K562 (cell line): ENCODE data around the gene CHCT1. TPM values are rescaled to one million over a fixed set of nuclear protein-coding genes. Genes with fewer than 3 reads are reported as not detected.

Experiments used
- CCNT2 ChIP-seq: IDR thresholded peaks from 2 replicates; pipeline ENCODE4 v1.6.1; 2011; ENCODE audit warnings: borderline replicate concordance, low read depth, mild to moderate bottlenecking, moderate library complexity, mixed read lengths, low read length; ENCODE audit not compliant: insufficient read length; ENCODE audit errors: extremely low read depth
- ETV6 ChIP-seq, 3 experiments: fragments of 150-350 bp in 1 of 3; sonication (generic) in 1 of 3; formaldehyde crosslinking in 1 of 3; IDR thresholded peaks; 2 replicates each; pipeline versions ENCODE4 v1.6.1 to v1.8.0; 2014 to 2022; ENCODE audit warnings: borderline replicate concordance in 2 of 3, low read depth in 2 of 3, antibody characterized with exemption in 1 of 3, low read length in 1 of 3, mild to moderate bottlenecking in 1 of 3, missing genetic modification reagents in 1 of 3
- KDM2B ChIP-seq: fragments of 250-450 bp; sonication (Bioruptor Pico); IDR thresholded peaks from 2 replicates; pipeline ENCODE4 v1.8.0; 2021; ENCODE audit warnings: mild to moderate bottlenecking, moderate library complexity
- MTF1 ChIP-seq: fragments of 250-450 bp; sonication (Bioruptor Pico); IDR thresholded peaks from 2 replicates; pipeline ENCODE4 v1.9.0; 2021; ENCODE audit warnings: moderate library complexity, mild to moderate bottlenecking, inconsistent platforms, borderline replicate concordance
- PML ChIP-seq: IDR thresholded peaks from 2 replicates; pipeline ENCODE4 v1.6.1; 2012; ENCODE audit warnings: low read length, inconsistent platforms
- PYGO2 ChIP-seq: fragments of 450-650 bp; IDR thresholded peaks from 2 replicates; pipeline ENCODE4 v1.6.1; 2016; ENCODE audit warnings: mild to moderate bottlenecking, missing genetic modification characterization, moderate library complexity, missing compliant biosample characterization
- RBM34 ChIP-seq: fragments of 200-400 bp; formaldehyde crosslinking; IDR thresholded peaks from 2 replicates; pipeline ENCODE4 v1.6.1; 2018; ENCODE audit warnings: low read length, borderline replicate concordance; ENCODE audit not compliant: insufficient read depth
- SMAD1 ChIP-seq: fragments of 150-350 bp; IDR thresholded peaks from 2 replicates; pipeline ENCODE4 v1.6.1; 2014; ENCODE audit warnings: low read length, low read depth; ENCODE audit not compliant: partially characterized antibody
- SNIP1 ChIP-seq: fragments of 450-650 bp; IDR thresholded peaks from 2 replicates; pipeline ENCODE4 v1.7.1; 2017; ENCODE audit warnings: low read depth, mild to moderate bottlenecking
- TOE1 ChIP-seq, 2 experiments: fragments of 450-650 bp in 1 of 2; sonication (generic) in 1 of 2; formaldehyde crosslinking in 1 of 2; IDR thresholded peaks; 2 replicates each; pipeline versions ENCODE4 v1.7.1 to v1.8.0; 2016 to 2022; ENCODE audit warnings: borderline replicate concordance in 2 of 2, mild to moderate bottlenecking in 2 of 2, antibody characterized with exemption in 1 of 2, inconsistent platforms in 1 of 2, low read depth in 1 of 2, missing genetic modification reagents in 1 of 2, moderate library complexity in 1 of 2
- U2AF1 ChIP-seq: fragments of 200-400 bp; formaldehyde crosslinking; optimal IDR thresholded peaks from 2 replicates; pipeline ENCODE3; 2017; ENCODE audit warnings: mild to moderate bottlenecking, low read depth, low read length, moderate library complexity
- ZBTB8A ChIP-seq: fragments of 450-650 bp; IDR thresholded peaks from 2 replicates; pipeline ENCODE4 v1.6.1; 2018; ENCODE audit warnings: mild to moderate bottlenecking, moderate library complexity; ENCODE audit not compliant: partially characterized antibody
- ZNF197 ChIP-seq: fragments of 200-800 bp; sonication (Bioruptor generic); IDR thresholded peaks from 2 replicates; pipeline ENCODE4 v1.6.1; 2016; ENCODE audit warnings: low read depth, missing genetic modification characterization, missing compliant biosample characterization
- ZNF695 ChIP-seq: fragments of 450-650 bp; formaldehyde crosslinking; IDR thresholded peaks from 2 replicates; pipeline ENCODE4 v1.4.0; 2020; ENCODE audit warnings: mild to moderate bottlenecking, moderate library complexity
- polyA plus RNA-seq, 8 experiments: library from polyadenylated mRNA; depleted of rRNA in 4 of 8; stranded (reverse) in 5 of 8; unstranded in 3 of 8; fragments of >200 nt; fragmentation: Nextera tagmentation in 2 of 8; fragmentation: Illumina TruSeq in 1 of 8; extraction: Ambion mirVana in 2 of 8; extraction: Trizol in 1 of 8; gene quantifications; 2 replicates each; pipeline versions ENCODE4 v1.2.1 to v1.2.3, GENCODE V29; 2011 to 2014; ENCODE audit warnings: inconsistent platforms in 1 of 8, missing spikeins in 1 of 8
- total RNA-seq, 7 experiments: library from RNA; depleted of rRNA in 6 of 7; stranded (reverse); fragments of >200 nt in 6 of 7; fragmentation: Illumina TruSeq in 2 of 7; extraction: Trizol in 2 of 7; gene quantifications; 2 replicates each; pipeline versions ENCODE4 v1.2.1 to v1.2.3, GENCODE V29; 2011 to 2021; ENCODE audit warnings: low replicate concordance in 1 of 7
- TF ChIP-seq, protein P1 (sequence below): IDR thresholded peaks from 2 replicates; pipeline ENCODE4 v1.6.1; 2012; ENCODE audit warnings: low read depth, low read length, improper control_type of control experiment, borderline replicate concordance
- TF ChIP-seq, protein P2 (sequence below), 3 experiments: fragments of 200-800 bp in 1 of 3; fragments of 250-450 bp in 1 of 3; fragments of 450-650 bp in 1 of 3; sonication (Bioruptor Pico) in 1 of 3; sonication (Bioruptor generic) in 1 of 3; formaldehyde crosslinking in 1 of 3; IDR thresholded peaks; 2 replicates each; pipeline versions ENCODE4 v1.6.1 to v1.8.0; 2016 to 2022; ENCODE audit warnings: mild to moderate bottlenecking in 2 of 3, missing genetic modification characterization in 2 of 3, missing compliant biosample characterization in 1 of 3, moderate library complexity in 1 of 3
- TF ChIP-seq, protein P3 (sequence below): sonication (generic); formaldehyde crosslinking; IDR thresholded peaks from 2 replicates; pipeline ENCODE4 v1.8.0; 2022; ENCODE audit warnings: mild to moderate bottlenecking, low read depth, missing genetic modification reagents

CHCT1 gene
- total and polyA plus RNA-seq, 9 of the 15 experiments (the other 6 are each of a cell fraction or from before 2014, with no cell fraction given), result not detected

DNA sequence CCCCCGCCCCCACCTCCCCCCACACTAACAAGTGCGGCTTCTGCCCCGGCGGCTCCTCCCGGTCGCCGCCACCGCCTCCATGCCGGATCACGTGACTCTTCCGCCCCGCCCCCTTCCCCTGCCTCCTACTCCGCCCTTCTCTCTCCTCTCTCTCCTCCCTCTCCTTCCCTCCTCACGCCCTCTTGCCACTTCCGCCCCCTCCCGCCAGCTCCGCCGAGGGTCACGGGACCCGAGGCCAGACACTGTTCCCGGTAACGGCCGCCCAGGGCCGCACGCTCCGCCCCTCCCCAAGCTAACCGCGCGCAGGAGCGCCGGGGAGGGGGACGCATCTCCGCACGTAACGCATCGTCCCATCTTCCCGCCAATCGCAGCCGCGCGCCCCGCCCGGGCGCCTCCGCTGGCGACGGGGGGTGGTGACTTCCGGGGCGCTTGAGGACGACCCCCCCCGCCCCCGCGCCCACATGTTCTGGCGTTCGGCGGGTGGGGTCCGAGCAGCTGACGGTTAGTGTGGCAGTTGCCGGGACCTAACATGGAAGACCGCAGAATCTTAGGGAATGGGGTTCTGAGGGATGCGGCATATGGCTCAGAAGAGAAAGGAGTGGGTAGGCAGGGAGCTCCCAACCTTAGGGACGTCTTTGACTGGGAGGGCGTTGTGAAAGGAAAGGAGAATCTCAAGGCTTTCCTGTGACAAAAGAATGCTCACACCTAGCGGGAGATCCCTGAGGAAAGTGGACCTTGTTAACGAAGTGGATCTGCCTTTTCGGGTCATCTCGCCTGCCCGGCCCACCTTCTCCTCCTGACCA is 30.0 kb upstream of the CHCT1 start, which contains the start of gene USP32 (continued):
- TF ChIP-seq MTF1 (no peak), PYGO2 (no peak), TOE1 (IDR thresholded peaks at IDR 0.05; ENCODE audit: borderline replicate concordance) (peak; percentile 100), TOE1 (CRISPR knock-in tag; IDR thresholded peaks at IDR 0.05; ENCODE audit: borderline replicate concordance, low read depth) (0 out of 2 replicates have a peak, but pooled peaks have one; percentile 24), KDM2B (CRISPR knock-in tag) (no peak), SMAD1 (peak; percentile 58), ZBTB8A (no peak), ZNF695 (no peak), ZNF197 (CRISPR knock-in tag) (no peak), PML (peak; percentile 74; the same call in 1 of the 2 replicates), CCNT2 (peak; percentile 99), SNIP1 (no peak), RBM34 (0 out of 2 replicates have a peak, but pooled peaks have one; percentile 24), ETV6 (IDR thresholded peaks at IDR 0.05; ENCODE audit: borderline replicate concordance in 1 of 2, low read depth in 2 of 2, low read length in 1 of 2) (peak; percentile 40 to 74; a peak in 2 of 4 replicates), ETV6 (CRISPR knock-in tag; IDR thresholded peaks at IDR 0.05; ENCODE audit: borderline replicate concordance) (no peak), U2AF1 (peak; percentile 17)
- TF ChIP-seq, protein P1, sequence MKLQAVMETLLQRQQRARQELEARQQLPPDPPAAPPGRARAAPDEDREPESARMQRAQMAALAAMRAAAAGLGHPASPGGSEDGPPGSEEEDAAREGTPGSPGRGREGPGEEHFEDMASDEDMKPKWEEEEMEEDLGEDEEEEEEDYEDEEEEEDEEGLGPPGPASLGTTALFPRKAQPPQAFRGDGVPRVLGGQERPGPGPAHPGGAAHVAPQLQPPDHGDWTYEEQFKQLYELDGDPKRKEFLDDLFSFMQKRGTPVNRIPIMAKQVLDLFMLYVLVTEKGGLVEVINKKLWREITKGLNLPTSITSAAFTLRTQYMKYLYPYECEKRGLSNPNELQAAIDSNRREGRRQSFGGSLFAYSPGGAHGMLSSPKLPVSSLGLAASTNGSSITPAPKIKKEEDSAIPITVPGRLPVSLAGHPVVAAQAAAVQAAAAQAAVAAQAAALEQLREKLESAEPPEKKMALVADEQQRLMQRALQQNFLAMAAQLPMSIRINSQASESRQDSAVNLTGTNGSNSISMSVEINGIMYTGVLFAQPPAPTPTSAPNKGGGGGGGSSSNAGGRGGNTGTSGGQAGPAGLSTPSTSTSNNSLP, result no peak
- TF ChIP-seq, protein P2, sequence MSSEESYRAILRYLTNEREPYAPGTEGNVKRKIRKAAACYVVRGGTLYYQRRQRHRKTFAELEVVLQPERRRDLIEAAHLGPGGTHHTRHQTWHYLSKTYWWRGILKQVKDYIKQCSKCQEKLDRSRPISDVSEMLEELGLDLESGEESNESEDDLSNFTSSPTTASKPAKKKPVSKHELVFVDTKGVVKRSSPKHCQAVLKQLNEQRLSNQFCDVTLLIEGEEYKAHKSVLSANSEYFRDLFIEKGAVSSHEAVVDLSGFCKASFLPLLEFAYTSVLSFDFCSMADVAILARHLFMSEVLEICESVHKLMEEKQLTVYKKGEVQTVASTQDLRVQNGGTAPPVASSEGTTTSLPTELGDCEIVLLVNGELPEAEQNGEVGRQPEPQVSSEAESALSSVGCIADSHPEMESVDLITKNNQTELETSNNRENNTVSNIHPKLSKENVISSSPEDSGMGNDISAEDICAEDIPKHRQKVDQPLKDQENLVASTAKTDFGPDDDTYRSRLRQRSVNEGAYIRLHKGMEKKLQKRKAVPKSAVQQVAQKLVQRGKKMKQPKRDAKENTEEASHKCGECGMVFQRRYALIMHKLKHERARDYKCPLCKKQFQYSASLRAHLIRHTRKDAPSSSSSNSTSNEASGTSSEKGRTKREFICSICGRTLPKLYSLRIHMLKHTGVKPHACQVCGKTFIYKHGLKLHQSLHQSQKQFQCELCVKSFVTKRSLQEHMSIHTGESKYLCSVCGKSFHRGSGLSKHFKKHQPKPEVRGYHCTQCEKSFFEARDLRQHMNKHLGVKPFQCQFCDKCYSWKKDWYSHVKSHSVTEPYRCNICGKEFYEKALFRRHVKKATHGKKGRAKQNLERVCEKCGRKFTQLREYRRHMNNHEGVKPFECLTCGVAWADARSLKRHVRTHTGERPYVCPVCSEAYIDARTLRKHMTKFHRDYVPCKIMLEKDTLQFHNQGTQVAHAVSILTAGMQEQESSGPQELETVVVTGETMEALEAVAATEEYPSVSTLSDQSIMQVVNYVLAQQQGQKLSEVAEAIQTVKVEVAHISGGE (CRISPR knock-in tag; IDR thresholded peaks at IDR 0.05), result peak in 2 of 3 experiments; percentile 65 to 85; a peak in 3 of 6 replicates
- TF ChIP-seq, protein P3, sequence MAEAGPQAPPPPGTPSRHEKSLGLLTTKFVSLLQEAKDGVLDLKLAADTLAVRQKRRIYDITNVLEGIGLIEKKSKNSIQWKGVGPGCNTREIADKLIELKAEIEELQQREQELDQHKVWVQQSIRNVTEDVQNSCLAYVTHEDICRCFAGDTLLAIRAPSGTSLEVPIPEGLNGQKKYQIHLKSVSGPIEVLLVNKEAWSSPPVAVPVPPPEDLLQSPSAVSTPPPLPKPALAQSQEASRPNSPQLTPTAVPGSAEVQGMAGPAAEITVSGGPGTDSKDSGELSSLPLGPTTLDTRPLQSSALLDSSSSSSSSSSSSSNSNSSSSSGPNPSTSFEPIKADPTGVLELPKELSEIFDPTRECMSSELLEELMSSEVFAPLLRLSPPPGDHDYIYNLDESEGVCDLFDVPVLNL (CRISPR knock-in tag), result peak; percentile 75; the same call in 1 of the 2 replicates
